Measurements from ENCODE around the gene DPM1. TPM values are rescaled to one million over a fixed set of nuclear protein-coding genes. Genes with fewer than 3 reads are reported as not detected.

The DPM1 gene
- total RNA-seq, 1 experiment from 2014 or later = 115 TPM

- no peak for DNase-seq (ENCODE audit: low spot score)
Observed at GRCh38 chr20:50930139-50930975, 28.0 kb downstream of the DPM1 start.

- DNase-seq (ENCODE audit: low spot score) = peak; percentile 96
Observed at GRCh38 chr20:50929299-50930138, 28.8 kb downstream of the DPM1 start.

DNA sequence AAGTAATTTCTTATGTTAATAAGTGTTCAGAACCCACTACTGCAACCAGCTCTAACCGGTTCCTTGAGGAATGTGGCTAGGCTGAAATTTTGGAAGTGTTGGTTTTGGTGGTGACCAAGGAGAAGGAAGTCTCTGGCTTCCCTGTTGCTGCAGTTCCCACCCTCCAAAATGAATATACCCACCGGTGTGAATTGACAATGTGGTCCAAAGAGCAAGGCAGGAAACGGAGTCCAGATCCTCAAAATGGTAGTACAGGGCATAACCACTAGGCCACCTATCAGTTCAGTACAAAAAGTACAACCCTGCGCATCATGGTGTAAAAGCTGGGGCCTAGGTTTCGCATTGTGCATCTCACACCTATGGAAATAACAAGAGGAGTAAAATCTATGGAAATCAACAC, 29.9 kb downstream of the DPM1 start:
- DNase-seq (ENCODE audit: low spot score) = no peak

DNA sequence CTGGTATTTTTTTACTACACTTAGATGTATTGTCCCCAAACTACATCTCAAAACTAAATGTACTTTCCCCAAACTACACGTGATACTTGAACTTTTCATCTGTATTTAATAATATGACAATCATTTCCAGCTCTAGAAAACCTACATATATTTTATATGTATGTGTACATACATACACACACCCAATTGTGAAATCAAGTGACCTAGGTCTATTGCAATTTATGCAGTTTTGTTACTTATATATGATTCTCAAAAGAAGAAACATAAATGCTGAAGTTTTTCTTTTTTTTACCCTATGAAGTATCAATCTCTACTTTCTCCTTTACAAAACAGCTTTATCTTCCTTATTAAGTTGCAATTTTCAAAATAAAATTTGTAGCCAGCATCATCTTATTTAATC, 31.8 kb downstream of the DPM1 start:
- DNase-seq (ENCODE audit: low spot score) = no peak

- no peak for DNase-seq (ENCODE audit: low spot score)
Observed at GRCh38 chr20:50924261-50924920, 33.9 kb downstream of the DPM1 start.

DNA sequence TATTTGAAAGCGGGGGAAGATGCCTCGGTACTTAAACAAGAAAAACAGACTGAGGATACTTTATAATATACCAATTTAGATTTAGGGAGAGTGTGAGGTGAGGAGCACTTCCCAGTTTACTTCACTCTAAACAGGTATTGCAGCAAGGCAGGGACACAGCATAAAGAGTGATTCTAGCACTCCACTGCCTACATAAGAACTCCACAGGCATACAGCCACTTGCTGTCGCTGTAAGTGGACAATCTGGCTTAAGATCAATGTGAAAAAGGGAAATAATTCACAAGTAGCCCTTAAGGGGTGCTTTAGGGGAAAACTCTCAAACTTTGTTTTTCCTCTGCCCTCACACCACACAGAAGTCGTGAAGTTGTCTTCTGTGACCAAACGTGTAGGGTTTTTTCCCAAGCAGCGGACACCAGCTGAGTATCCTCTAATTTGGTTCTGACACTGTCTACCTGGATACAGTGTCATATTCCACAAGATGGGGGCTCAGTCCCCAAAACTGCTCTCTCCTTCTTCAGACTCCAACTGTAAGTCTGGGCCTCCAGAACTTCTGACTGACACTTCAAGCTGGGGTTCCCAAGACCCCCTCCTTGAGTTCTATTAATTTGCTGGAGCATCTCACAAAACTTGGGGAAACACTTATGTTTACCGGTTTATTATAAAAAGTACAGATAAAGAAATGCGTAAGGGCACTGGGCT, 36.4 kb downstream of the DPM1 start:
- DNase-seq (ENCODE audit: low spot score) = no peak

DNA sequence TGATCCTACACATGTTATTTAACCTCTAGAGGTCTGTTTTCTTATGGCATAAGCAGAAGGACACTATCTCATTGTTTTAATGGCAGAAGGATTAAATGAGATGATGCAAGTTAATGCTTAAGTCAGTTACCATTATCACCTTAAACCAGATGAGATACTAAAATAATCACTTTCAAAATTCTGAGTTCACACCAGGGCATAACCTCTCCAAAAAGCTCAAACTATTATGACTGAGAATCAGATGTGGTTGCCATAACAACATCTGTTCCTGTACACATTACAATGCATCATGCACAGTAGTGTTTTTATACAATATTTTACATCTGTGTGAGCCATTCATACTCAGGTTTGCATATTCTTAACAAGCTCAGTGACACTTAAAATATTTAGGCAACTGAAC, 37.3 kb downstream of the DPM1 start:
- no peak for DNase-seq (ENCODE audit: low spot score)

GRCh38 chr20:50919567-50919966, 38.8 kb downstream of the DPM1 start:
- DNase-seq (ENCODE audit: low spot score) = peak; percentile 17

DNA sequence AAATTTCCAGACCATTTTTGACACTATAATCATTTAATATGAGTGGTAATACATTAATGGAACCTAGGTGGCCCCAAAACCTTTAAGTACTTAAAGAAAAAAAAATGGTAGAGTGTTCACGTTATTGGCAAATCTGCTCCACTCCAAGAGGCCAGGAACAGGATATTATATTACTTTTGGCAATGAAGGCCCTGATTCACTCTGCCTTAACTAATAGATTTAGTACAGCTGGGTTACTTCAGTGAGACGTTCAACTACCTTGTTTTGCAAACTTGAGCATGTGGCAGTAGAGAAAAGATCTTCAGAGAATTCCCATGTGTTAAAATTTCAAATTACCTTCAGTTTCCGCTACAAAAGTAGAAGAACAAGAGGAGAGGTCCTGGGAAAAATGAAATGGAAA, 39.9 kb downstream of the DPM1 start:
- DNase-seq (ENCODE audit: low spot score) = no peak

DNA sequence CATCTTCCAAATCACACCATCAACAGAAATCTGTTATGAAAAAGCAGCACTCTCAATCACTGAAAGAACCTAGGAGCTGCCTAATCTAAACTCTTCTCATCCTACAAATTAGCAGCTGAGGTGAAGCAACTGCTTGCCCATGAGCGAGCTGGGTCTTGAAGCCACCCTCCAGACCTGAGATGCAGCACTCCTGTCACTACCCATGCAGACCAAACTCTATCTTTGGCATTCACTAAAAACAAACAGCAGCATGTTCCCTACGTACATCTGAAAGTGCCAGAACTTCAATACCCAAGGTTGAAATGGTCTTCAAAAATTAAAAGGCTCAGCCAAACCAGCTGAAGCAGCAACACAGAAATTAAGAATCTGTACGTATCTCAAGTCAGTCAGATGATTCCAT, 41.4 kb downstream of the DPM1 start:
- DNase-seq (ENCODE audit: low spot score) = no peak

GRCh38 chr20:50916257-50916656, 42.1 kb downstream of the DPM1 start:
- DNase-seq (ENCODE audit: low spot score) = peak; percentile 29

- no peak for DNase-seq (ENCODE audit: low spot score)
Observed at GRCh38 chr20:50915424-50915823, 42.9 kb downstream of the DPM1 start.

GRCh38 chr20:50913690-50914375, 44.5 kb downstream of the DPM1 start:
- no peak for DNase-seq (ENCODE audit: low spot score)

DNA sequence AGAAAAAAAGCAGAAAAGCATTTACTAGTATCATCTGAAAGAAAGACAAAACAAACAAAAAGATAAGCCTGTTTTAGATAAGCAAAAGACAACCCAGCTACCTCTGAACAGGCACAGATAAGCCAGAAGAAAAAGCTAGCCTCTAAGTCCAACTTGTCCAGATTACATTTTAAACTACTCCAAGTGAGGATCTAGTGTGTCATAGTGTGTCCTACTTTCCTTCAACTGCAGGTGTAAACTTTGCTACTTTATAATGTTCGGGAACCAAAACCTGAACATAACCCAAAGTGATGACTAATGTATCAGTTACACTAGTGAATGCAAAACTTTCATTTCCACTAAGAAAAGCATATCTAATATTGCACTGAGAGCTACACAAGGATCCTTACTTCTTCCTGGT, 46.6 kb downstream of the DPM1 start:
- DNase-seq (ENCODE audit: low spot score) = no peak

DNA sequence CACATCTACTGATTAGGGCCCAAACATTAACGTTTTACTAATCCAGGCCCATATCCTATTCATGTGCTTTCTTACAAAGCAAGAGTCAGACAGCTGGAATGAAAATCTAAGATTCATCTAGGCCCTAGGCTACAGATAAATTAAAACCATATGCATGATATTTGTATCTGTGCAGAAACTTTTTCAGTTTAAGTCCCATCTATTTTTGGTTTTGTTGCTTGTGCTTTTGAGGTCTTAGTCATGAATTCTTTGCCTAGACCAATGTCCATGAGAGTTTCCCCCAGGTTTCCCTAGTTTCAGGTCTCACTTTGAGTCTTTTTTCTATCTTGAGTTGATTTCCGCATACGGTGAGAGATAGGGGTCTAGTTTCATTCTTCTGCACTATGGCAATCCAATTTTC, 47.3 kb downstream of the DPM1 start:
- DNase-seq (ENCODE audit: low spot score) = no peak

- no peak for DNase-seq (ENCODE audit: low spot score)
Observed at GRCh38 chr20:50909413-50909812, 48.9 kb downstream of the DPM1 start.

DNA sequence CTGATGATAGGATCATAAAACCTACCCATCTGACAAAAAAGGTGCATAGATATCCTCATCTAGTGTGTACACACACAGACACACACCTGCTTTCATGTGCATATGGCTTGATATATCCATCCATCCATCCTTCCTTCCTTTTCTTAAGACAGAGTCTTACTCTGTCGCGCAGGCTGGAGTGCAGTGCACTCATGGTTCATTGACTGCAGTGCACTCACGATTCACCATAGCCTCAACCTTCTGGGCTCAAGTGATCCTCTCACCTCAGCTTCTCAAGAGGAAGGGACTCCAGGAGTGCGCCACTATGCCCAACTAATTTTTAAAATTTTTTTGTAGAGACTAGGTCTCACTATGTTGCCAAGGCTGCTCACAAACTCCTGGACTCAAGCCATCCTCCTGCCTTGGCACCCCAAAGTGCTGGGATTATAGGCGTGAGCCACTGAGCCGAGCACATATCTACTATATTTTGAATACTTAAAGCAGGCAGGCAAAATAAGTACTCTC, 54.2 kb downstream of the DPM1 start:
- no peak for DNase-seq (ENCODE audit: low spot score)

DNA sequence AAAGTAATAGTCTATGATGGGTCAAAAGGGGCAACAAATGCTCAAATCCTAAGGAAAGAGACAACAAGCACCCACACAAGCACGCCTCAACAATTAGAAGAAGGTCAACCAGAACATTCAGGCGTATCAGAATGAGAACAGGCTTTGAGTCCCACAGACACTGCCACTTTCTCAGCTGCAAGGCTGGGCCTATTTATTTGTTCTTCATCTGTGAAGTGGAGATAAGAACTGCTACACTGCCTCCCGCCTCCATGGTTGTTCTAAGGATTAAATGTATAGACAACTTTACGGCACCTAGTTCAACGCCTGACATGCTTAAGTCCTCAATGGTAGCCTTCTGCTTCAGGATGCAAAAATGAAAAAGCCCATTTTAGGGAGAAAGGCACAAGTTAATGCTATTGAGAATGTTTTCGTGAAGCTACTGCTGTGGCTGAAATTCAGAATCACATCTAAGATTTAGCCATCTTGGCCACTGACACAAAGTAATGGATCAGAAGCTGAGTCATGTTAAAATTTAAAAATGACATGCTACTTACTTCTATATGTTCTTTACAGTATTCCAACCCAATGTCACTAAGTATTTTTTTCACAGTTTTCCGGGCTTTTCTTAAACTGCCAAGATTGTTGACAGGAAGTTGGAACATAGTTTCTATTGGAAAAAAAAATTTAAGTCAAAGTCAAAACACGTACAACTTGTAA, 54.8 kb downstream of the DPM1 start:
- DNase-seq (ENCODE audit: low spot score) = no peak

- DNase-seq (ENCODE audit: low spot score) = no peak
Observed at GRCh38 chr20:50901301-50901700, 57.0 kb downstream of the DPM1 start.

DNA sequence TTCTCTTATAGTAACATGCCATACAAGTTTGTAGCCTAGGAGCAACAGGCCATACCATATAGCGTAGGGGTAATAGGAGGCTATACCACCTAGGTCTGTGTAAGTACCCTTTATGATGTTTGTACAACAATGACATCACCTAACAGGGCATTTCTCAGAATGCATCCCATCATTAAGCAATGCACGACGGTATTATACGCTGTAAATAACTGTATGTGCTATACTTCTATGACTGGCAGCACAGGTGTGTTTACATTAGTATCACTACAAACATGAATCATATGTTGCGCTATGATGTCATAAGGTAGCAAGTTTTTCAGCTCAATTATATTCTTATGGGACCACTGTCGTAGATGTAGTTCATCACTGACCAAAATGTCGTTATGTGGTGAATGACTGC, 58.1 kb downstream of the DPM1 start:
- DNase-seq (ENCODE audit: low spot score) = no peak
